ENCODE results near the gene GHDC. TPM values are rescaled to one million over a fixed set of nuclear protein-coding genes. Genes with fewer than 3 reads are reported as not detected.
"Not testable (repeated sequence)": the region's sequence is repeated elsewhere in the genome, so short reads cannot be mapped to it uniquely, and the experiment has no call there.

GHDC gene
- polyA plus RNA-seq, 3 donors: 16.5 to 20.3 (median 19.4) TPM

- H3K27ac ChIP-seq (ENCODE audit: low read depth, low read length): no peak overlapping the region
- WGBS, 3 donors: 94 to 96% (median 96%) methylated on average over 8 of the region's 8 CpGs
These were observed 26.5 kb downstream of the GHDC start for GRCh38 chr17:42167807-42168206.

GRCh38 chr17:42166196-42166763 lies 28.0 kb downstream of the GHDC start:
- 85 to 93% (median 92%) methylated on average over 19 of the region's 19 CpGs for WGBS, 3 donors

GRCh38 chr17:42165751-42166150 lies 28.5 kb downstream of the GHDC start:
- WGBS, 3 donors: 80 to 88% (median 86%) methylated on average over 6 of the region's 6 CpGs

More at GRCh38 chr17:42166196-42166763, 28.0 kb downstream of the GHDC start:
- no peak overlapping the region for H3K27ac ChIP-seq (ENCODE audit: low read depth, low read length)

DNA sequence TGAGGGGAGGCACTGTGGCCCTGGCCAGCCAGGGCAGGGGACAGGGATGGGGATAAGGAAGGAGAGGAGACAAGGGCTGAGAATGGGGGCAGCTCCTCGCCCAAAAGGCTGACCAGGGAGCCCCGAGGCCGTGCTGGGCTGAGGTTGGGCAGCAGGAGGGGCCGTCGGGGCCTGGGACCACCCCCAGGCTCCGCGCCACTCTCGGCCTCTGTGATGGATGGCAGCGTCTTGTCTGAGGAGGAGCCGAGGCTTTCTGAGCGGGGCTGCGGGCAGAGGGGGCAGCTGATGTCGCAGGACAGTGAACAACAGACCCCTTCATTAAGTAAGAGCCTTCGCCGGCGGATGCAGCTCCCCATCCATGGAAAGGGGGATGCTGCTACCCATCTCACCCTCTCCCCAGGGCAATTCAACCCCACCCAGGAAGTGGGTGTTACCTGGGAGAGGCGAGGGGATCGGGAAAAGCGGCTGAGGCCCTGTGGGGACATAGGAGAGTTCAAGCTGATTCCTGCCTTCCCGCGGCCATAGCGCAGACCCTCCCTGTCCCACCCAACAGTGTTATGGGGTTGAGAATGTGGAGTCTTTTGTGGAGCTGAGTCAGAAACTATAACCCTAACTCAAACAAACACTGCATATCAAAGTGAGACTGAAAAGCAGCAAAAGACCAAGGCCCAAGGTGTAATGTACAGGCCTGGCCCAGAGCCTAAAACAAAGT lies 30.4 kb downstream of the GHDC start:
- 46 to 66% (median 60%) methylated on average over 19 to 22 of the region's 22 CpGs for WGBS, 3 donors
- no peak overlapping the region for H3K27ac ChIP-seq (ENCODE audit: low read depth, low read length)

More at GRCh38 chr17:42165751-42166150, 28.5 kb downstream of the GHDC start:
- H3K27ac ChIP-seq (ENCODE audit: low read depth, low read length): no peak overlapping the region

- no peak overlapping the region for H3K27ac ChIP-seq (ENCODE audit: low read depth, low read length)
- WGBS, 3 donors: 56 to 63% (median 57%) methylated on average over 7 to 8 of the region's 8 CpGs
These were observed 31.2 kb downstream of the GHDC start for GRCh38 chr17:42163113-42163512.

DNA sequence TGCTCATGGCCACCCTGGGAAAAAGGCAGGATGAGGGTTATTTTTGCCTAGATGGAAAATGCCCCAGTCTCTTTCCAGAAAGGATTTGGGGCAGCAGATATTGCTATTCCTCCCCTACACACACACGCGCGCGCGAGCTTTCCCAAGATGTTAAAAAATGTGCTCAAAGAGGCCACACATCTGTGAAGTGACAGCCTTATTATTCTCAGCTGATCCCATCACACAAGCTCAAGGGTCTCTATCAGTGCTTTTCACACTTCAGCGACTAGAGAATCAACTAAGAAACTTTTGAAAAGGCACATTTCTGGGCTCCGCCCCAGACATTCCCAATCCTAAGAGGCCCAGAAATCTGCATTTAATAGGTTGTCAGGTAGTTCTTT lies 33.8 kb downstream of the GHDC start:
- no peak overlapping the region for H3K27ac ChIP-seq (ENCODE audit: low read depth, low read length)
- 91 to 94% (median 93%) methylated on average over 7 of the region's 7 CpGs for WGBS, 3 donors

DNA sequence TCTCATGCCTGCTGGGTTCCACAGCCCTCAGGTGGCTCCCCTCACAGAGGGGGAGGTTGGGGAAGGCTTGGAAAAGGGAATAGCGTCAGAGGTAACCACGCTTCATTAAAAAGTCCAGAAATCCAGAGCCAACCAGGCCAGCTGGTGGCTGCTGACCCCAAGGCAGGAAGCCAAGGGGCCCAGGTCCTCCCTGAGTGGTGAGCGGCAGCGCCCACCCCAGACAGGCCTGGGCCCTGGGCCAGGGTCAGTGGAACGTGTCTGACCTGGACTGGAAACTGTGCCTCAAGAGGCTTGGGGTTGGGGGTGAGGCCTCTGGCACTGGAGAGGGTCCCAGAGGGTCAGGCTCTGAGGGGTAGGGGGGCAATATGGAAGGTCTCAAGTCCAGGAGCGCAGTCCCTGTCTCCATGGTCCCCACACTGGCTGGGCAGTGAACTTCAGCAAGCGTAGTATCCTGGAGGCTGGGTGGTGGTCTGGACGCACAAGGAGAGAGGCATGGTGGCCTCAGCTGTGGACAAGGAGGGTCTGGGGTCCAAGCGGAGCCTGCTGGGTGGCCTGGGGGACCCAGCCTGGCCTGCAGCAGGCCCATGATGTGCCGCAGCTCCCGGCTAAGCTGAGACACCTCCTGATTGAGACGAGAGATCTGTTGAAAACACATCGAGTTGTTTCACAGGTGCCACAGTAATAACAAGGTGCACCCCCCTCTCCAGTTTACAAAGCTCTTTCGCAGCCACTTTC lies 34.3 kb downstream of the GHDC start:
- H3K27ac ChIP-seq (ENCODE audit: low read depth, low read length): no peak overlapping the region
- WGBS, 3 donors: 75 to 79% (median 76%) methylated on average over 14 of the region's 14 CpGs

DNA sequence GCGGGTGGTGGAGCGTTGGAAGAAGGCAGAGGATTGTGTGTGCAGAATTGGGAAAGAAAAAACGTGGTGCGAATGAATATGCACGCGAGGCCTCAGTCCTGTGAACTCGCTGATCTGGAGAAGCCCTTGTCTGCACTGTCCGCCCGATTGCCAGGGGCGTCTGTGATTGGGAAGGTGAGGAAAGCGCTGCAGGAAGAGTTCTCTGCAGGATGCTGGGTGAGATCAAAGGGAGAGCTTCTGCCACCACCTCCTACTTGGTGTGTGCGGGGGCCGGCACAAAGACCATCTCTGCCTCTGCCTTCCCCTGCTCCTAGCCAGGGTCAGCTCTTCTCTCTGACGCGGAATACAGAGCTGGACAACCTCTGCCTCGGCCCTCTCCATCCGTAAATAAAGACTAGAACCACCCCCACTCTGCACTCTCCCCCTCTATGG lies 38.7 kb downstream of the GHDC start:
- WGBS, 3 donors: 41 to 45% (median 44%) methylated on average over 17 of the region's 17 CpGs
- no peak overlapping the region for H3K27ac ChIP-seq (ENCODE audit: low read depth, low read length)

- WGBS, 3 donors: 6 to 8% (median 6%) methylated on average over 15 of the region's 15 CpGs
- H3K27ac ChIP-seq (ENCODE audit: low read depth, low read length): no peak overlapping the region
These were observed 40.2 kb downstream of the GHDC start for GRCh38 chr17:42153919-42154742.

GRCh38 chr17:42146911-42147607 lies 47.2 kb downstream of the GHDC start:
- H3K27ac ChIP-seq (ENCODE audit: low read depth, low read length): no peak overlapping the region
- 87 to 90% (median 87%) methylated on average over 13 of the region's 13 CpGs for WGBS, 3 donors

- H3K27ac ChIP-seq (ENCODE audit: low read depth, low read length): not testable (repeated sequence)
- WGBS, 3 donors: 54 to 93% (median 83%) methylated on average over 4 of the region's 4 CpGs
These were observed 51.2 kb downstream of the GHDC start for GRCh38 chr17:42143138-42143537.

- no peak overlapping the region for H3K27ac ChIP-seq (ENCODE audit: low read depth, low read length)
- WGBS, 3 donors: 72 to 75% (median 75%) methylated on average over 7 of the region's 7 CpGs
These were observed 51.9 kb downstream of the GHDC start for GRCh38 chr17:42142371-42142896.

DNA sequence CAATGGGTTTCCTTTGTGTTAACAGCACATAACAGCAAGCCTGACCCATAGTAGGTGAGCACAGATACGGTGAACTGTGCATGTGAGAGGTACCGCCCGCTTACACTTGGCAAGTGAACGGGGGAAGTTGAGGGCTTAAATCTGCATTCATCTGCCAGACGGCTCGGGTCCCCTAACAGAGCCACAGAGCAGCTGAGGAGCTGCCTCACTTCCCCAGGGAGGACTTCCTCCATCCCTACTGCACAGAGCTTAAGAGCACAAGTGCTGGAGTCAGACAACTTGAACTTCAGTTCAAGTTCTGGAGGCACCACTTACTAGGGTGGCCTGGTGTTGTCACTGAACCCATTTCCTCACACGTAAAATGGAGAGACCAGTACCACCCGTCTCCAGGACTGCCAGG lies 52.9 kb downstream of the GHDC start:
- WGBS, 3 donors: 62 to 73% (median 64%) methylated on average over 8 of the region's 8 CpGs

DNA sequence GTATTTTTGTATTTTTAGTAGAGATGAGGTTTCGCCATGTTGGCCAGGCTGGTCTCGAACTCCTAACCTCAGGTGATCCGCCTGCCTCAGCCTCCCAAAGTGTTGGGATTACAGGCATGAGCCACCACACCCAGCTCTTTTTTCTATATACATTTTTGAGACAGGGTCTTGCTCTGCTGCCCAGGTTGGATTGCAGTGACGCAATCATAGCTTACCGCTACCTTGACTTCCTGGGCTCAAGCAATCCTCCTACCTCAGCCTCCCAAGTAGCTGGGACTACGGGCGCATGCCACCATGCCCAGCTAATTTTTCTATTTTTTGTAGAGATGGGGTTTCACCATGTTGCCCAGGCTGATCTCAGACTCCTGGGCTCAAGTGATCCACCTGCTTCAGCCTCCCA lies 53.6 kb downstream of the GHDC start:
- not testable (repeated sequence) for H3K27ac ChIP-seq (ENCODE audit: low read depth, low read length)
- 95 to 96% (median 95%) methylated on average over 7 of the region's 7 CpGs for WGBS, 3 donors

More for the DNA sequence above, 52.9 kb downstream of the GHDC start:
- no peak overlapping the region for H3K27ac ChIP-seq (ENCODE audit: low read depth, low read length)

Data from adipose tissue (tissue), 3 donors.